GM18861 (cell line): ENCODE results near the gene ARHGAP45.
"Not testable (repeated sequence)": the region's sequence is repeated elsewhere in the genome, so short reads cannot be mapped to it uniquely, and the experiment has no call there.

Source experiments
- ATAC-seq: cut with Tn5 transposase; IDR thresholded peaks from one replicate; pipeline ENCODE4 v1.9.1; 2021; ENCODE audit not compliant: unreplicated experiment

ARHGAP45 gene

GRCh38 chr19:1114728-1115127 lies 47.8 kb downstream of the ARHGAP45 start:
- not testable (repeated sequence) for ATAC-seq

DNA sequence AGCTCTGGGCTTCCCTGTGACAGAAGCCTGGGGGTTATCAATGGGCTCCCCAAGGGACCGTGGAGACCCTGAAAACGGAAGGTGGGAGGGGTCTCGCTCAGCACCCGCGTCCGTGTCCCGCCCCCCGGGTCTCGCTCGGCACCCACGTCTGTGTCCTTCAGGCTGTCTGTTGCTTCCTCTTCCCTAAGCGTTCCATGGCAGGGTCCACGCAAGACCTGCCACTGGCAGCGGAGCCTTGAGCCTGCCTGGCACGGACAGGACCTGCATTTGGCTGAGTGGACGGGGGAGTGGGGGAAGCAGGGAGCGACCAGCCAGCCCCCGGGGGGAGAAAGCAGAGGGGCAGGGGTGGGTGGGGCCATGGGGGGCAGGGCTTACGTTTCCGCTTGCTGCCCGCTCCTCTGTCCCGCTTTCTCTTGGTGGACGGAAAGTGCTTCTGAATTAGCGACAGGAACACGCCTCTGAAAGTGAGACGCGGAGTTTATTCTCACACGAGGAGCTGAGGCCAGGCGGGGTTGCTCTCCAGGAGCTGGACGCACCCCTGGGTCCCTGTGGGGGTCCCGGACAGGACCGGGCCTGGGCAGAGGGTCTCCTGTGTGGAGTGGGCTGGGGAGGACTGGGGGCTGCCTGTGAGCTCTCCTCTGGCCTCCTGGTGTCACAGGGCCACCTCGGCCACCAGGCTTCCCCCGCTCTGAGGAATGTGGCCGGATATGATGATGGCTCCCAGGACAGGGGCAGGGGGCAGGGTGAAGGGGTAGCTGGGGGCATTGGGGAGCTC lies 48.9 kb downstream of the ARHGAP45 start:
- no peak for ATAC-seq

DNA sequence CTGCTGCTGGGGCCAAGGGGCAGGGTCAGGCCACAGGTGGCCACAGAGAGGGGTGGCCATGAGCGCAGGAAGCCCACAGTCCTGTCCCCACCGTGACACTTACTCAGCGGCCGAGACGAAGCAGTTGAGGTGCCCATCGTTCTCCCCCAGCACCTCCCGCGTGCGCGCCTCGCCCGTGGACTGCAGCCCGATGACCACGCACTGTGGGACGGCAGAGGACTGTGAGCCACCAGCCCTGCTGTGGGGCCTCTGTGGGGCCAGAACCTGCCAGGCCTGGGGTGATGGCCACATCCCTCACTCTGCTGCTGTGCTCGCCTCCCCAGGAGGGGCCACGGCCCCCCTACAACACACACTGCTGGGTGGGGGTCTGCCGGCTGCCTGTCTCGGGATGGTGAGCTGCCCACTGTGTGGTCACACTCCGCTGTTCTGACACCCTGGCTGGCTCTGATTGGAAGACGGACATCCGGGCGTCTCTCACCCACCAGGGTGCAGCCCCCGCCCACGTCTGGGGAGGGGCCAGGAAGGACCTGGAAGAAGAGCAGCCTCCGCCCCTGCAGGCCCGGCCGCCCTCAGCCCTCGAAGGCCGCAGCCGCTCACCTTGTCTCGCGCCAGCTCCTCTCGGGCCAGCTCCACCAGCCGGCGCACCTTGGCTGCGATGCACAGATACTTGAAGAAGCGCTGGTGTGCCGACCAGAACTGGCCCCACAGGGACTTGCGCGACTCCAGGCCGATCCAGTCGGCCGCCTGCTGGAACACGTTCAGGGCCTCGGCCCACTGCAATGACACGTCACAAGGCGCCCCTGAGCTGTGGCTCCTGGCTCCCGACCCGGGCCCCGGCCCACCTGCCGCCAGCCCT lies 50.0 kb downstream of the ARHGAP45 start:
- ATAC-seq: no peak

GRCh38 chr19:1117654-1118053 lies 50.7 kb downstream of the ARHGAP45 start:
- ATAC-seq: no peak

DNA sequence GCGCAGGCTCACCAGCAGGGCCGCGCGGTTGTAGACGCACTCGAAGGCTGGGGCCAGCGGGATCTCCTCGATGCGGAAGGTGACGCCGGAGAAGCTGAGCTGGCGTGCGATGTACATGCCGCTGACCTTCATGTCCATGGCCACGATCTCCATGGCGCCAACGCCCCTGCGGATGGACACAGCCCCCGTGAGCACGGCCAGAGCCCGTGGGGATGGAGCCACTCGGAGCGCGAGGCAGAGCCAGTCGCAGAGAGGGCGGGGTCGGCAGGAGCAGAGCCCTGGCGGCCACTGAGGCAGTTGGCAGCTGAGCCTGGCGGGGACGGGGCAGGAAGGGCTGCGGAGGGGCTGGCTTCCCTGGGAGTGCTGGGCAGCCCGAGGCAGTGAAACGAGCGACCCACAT lies 52.0 kb downstream of the ARHGAP45 start:
- ATAC-seq: no peak

- ATAC-seq: no peak
Observed at GRCh38 chr19:1119475-1120217, 52.7 kb downstream of the ARHGAP45 start.

GRCh38 chr19:1121395-1121794 lies 54.4 kb downstream of the ARHGAP45 start:
- ATAC-seq: no peak

GRCh38 chr19:1122021-1122971 lies 55.3 kb downstream of the ARHGAP45 start:
- no peak for ATAC-seq

- ATAC-seq: no peak
Observed at GRCh38 chr19:1122972-1123363, 56.0 kb downstream of the ARHGAP45 start.

DNA sequence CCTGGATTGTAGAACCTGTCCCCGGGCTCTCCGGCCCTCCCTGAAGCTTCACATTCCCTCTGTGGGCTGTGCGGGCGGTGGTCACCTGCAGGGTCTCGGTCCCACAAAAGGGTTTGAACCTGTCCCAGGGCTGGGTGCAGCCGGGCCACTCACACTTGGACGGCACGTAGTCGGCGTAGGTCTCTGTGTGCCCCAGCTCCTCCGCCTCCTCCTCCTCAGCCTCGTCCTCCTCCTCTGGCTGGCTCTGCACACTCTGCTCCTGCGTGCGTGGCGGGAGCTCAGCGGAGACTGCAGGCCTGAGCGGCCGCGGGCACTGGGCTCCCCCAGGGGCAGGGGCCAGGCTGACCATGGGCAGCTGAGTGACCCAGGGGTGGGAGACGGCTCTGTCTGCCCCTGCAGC lies 56.4 kb downstream of the ARHGAP45 start:
- ATAC-seq: no peak

- no peak for ATAC-seq
Observed at GRCh38 chr19:1123885-1124677, 57.1 kb downstream of the ARHGAP45 start.

DNA sequence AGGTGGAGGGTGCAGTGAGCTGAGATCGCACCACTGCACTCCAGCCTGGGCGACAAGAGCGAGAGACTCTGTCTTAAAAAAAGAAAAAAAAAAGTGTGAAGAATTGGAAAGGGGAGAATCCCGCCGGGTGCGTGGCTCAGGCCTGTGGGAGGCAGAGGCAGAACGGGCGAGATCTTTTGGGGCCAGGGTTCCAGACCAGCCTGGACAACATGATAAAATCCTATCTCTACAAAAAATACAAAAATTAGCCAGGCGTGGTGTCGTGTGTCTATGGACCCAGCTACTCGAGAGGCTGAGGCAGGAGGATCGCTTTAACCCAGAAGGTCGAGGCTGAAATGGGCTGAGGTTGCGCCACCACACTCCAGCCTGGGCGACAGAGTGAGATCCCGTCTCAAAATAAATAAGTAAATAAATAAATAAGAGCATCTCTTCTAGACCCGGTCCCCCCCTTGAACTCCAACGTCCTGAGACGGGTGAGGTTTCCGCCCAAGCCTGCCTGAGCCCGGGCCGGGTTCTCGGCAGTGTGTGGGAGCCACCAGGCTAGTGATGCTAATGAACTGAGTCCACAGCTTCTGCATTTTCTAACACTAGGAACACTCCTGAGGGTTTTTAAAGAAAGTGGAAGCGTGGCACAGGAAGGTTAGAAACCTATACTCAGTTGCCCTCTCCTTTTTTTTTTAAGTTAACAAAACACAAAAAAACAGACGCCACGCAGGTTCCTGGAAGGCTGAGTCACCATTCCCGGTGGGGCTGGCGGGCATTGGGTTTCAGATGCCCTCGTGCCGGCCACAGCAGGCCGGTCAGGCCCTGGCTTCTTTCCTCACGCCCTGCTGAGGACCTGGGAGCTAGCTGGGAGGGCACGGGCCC lies 58.9 kb downstream of the ARHGAP45 start:
- ATAC-seq: no peak

DNA sequence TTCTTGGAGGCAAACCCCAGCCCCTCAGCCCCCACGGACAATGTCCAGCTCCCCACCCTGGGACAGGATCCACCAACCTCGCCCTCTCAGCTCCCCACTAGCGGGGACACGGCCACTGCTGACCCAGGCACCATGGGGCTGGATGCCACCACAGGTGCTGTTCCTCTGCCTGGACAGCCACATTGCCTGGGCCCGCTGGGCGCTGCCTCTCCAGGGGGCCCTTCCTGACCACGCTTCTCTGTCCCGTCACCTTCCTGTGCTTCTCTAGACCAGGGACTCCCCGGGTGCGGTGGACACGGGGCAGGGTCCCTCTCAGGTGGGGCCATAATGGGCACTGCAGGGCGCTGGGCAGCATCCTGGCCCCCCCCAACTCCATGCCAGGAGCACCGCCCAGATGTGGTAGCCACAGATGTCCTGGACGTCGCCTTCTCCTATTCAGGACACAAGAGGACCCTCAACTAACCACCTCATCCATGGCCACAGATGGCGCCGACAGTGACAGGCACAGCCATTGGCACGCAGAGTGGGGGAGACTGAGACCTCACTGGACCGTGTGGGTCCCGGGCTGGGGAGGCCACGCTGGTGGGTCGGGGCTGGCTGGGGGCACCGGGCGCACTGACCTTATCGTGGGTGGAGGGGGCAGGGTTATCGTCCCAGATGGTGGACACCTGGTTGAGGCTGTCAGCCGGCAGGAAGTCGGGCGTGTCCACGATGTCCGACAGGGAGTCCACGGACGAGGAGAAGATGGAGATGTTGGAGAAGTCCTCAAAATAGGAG lies 60.2 kb downstream of the ARHGAP45 start:
- ATAC-seq: no peak

DNA sequence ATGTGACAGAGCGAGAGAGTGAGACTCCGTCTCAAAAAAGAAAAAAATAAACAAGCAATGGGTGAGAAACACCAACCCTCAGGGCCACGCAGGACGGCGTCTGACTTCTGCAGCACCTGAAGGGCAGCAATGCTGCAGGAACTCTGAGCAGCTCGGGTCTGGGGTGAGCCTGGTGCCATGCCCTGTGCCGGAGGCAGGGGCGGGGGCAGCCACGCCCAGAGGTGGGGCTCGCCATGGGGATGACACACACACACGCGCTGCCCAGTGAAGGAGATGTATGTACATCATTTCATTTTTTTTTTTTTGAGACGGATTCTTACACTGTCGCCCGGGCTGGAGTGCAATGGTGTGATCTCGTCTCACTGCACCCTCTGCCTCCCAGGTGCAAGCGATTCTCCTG lies 61.1 kb downstream of the ARHGAP45 start:
- no peak for ATAC-seq

DNA sequence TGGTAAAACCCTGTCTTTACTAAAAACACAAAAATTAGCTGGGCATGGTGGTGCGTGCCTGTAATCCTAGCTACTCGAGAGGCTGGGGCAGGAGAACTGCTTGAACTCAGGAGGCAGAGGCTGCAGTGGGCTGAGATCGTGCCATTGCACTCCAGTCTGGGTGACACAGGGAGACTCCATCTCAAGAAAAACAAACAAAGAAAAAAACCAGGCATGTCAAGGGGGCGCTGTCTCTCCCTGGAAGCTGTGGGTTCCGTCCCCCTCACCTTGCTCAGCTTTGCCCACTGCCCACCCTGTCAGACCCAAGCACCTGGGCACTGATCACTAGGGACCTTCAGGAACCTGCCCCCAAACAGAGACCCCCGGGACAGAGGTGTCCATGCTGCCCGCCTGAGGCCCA lies 62.1 kb downstream of the ARHGAP45 start:
- ATAC-seq: not testable (repeated sequence)

GRCh38 chr19:1129535-1129934 lies 62.6 kb downstream of the ARHGAP45 start:
- no peak for ATAC-seq

DNA sequence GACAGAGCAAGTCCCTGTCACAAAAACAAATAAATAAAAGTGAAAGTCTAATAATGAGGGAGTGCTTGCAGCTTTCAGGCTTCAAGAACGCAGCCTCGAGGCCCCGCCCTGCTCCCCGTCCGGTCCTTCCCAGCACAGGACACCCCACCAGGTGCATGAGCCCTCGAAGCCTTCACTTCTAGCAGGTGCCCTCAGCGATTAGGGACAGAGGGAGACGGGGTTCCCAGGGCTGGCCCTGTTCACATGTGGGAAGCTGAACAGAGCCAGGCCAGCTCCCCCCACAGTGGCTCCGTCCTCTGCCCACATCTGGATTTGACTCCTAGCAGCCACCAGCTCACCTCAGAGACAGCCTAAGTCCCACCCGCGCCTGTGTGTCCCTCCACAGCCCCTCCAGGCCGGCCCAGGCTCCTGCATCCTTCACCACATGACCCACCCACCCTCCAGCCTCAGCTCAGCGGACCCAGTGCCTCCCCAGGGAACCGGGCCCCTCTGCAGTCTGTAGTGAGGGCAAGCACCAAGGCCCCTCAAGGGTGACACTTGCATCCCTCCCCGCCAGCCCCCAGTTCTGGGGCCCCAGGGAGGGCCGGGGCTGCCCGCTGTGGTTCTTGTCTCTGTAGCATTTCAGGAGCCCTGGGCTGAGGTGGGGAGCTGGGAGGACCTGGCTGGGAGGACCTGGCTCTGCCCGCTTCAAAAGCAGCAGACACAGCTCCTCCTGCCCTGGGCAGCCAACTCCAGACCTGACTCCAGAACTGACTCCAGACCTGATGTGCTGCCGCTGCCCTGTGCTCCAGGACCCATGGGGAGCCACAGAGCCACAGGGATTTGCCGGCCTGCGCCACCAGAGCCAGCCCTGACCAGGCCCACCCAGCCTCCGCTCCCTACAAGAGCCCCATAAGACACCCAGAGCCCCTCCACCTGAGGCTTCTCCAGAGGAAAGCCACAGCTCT lies 64.1 kb downstream of the ARHGAP45 start:
- no peak for ATAC-seq
